Spinal cord (tissue), 10 donors: ENCODE measurements around the gene PHKB. TPM values are rescaled to one million over a fixed set of nuclear protein-coding genes. Genes with fewer than 3 reads are reported as not detected.

Source experiments
- DNase-seq, 6 donors: peaks; one replicate each; pipeline versions ENCODE4 v3.0.0 to v3.0.0-alpha.2; 2013 to 2015; ENCODE audit warnings: low spot score in 6 of 6, low read depth in 4 of 6
- H3K27ac ChIP-seq: one replicate; pipeline ENCODE4 v1.5.1; 2013; ENCODE audit warnings: low read depth, low read length, control low read depth
- H3K27me3 ChIP-seq: one replicate; pipeline ENCODE4 v1.6.1; 2013; ENCODE audit warnings: low read length; ENCODE audit not compliant: control insufficient read depth, insufficient read depth
- H3K36me3 ChIP-seq: one replicate; pipeline ENCODE4 v1.6.1; 2013; ENCODE audit warnings: low read length; ENCODE audit not compliant: control insufficient read depth, insufficient read depth
- H3K4me1 ChIP-seq: one replicate; pipeline ENCODE4 v1.6.1; 2013; ENCODE audit warnings: low read length; ENCODE audit not compliant: control insufficient read depth, insufficient read depth
- H3K4me3 ChIP-seq: one replicate; pipeline ENCODE4 v1.5.1; 2013; ENCODE audit warnings: low read depth, low read length, control low read depth
- H3K9me3 ChIP-seq: one replicate; pipeline ENCODE4 v1.6.1; 2013; ENCODE audit warnings: low read length; ENCODE audit not compliant: control insufficient read depth, insufficient read depth
- WGBS: methylation state at CpG from one replicate; pipeline ENCODE4 v1.1.5; 2013; ENCODE audit warnings: missing lambda C conversion rate; ENCODE audit not compliant: insufficient coverage; 5-methylcytosine and 5-hydroxymethylcytosine counted together
- polyA plus RNA-seq, 2 donors: library from polyadenylated mRNA; unstranded; fragments of 120-200 nt; gene quantifications; one replicate each; pipeline ENCODE4 v1.2.1, GENCODE V29; 2013; ENCODE audit not compliant: insufficient read length in 2 of 2
- total RNA-seq, 2 donors: library from RNA; depleted of rRNA in 1 of 2; stranded (reverse); fragments of 120-200 nt in 1 of 2; fragments of >200 nt in 1 of 2; gene quantifications; one replicate each; pipeline versions ENCODE4 v1.2.3 to v1.2.4, GENCODE V29; 2013 to 2014
- donor health status: healthy.

The PHKB gene
- total and polyA plus RNA-seq, 4 donors, result 78.5 to 141 (median 85.6) TPM

DNA sequence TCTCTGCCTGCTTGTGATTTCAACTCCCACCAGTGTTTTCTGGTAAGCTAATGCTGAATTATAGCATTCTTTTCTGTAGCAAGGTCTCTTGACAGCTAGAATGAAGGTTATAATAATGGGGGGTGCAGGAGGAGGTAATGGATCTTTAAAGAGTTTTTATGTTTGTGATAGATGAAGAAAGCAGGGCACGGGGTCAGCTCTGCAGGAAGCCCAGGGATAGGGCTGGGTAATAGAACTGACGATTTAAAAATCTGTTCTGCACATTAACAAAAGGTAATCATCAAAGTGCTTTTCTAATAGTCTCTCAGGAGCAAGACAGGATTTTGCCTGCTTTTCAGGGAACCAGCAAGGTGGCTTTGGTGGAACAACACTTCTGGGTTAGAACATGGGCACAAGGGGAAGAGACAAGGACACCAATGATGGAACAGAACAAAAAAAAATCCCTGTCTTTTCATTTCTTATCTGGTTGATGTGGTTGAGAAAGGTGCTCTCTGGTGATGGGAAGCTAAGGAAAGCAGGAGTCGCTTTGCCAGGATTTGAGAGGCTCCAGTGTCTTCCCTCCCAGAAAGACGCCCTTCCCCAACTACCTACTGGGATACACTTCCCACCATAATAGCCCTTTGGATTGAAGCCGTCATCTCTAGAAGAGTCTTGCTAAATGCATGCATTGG lies 263.1 kb downstream of the PHKB start:
- DNase-seq, result peak in 1 of 6 donors; percentile 19
- whole genome bisulfite sequencing, result 71% methylated on average over 3 of the region's 5 CpGs
- H3K9me3 ChIP-seq, result no peaks in the 10 kb centered on the region
- no peaks in the 10 kb centered on the region for H3K27me3 ChIP-seq
- no peak overlapping the region for H3K27ac ChIP-seq
- H3K4me1 ChIP-seq, result no peaks in the 10 kb centered on the region
- no peak overlapping the region for H3K4me3 ChIP-seq
- H3K36me3 ChIP-seq, result no peaks in the 10 kb centered on the region

DNA sequence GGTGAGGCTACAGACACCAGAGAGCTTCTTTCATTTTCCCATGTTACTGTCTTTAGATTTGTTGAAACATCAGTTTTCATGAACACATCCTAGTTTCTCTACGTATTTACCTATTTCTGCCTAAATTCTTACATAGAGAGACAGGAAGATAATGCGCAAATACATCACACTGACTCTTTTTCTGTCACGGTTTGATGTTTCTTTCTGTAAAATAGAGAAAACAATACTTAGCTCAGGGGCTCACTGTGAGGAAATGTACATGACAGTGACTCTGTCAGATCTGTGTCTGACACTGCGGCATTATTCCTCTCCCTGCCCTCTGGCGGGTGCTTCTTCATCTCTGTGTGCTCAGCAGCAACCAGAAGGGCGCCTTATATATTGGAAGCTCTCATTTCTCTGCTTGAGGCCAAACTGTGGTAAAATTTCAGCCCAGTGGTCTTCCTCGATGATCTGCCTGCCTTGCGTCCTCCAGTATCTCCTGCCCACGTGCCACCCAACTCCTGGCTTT lies 264.1 kb downstream of the PHKB start:
- DNase-seq, result no peak
- Histone ChIP-seq H3K27me3 (no peaks in the 10 kb centered on the region), H3K9me3 (no peaks in the 10 kb centered on the region), H3K27ac (no peak overlapping the region), H3K4me3 (no peak overlapping the region), H3K4me1 (no peaks in the 10 kb centered on the region), H3K36me3 (no peaks in the 10 kb centered on the region)
- 82% methylated on average over 6 of the region's 9 CpGs for WGBS

DNA sequence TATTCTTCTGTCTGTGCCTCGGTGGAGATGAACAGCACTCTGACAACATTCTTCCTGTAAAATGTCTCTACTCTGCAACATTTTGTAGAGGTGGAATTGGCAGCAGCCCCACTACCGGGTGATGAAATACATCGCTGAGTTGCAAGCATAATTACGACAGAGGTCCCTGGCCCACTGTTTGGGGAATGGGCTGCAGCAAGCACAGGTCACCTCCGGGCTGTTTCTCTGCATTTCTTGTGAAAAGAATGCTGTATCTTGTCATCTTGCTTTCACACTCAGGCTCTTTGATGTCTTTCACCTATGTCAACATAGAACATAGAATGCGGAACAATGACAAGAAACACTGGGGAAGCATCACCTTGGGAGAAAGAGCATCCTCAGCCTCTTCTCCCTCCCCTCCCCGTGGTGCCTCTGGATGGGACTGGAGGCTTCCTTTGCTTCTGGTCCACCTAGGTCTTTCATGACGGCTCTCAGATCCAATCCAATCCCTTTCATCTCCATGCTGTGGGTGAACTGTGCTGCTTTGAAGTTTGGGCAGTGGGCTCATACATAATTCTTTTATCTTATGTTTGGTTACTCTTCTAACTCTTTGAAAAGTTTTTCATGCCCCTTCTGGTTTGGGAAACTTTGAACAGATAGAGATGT lies 265.0 kb downstream of the PHKB start:
- H3K27ac ChIP-seq, result no peak overlapping the region
- H3K4me3 ChIP-seq, result no peak overlapping the region
- no peaks in the 10 kb centered on the region for H3K36me3 ChIP-seq
- H3K9me3 ChIP-seq, result no peaks in the 10 kb centered on the region
- 82% methylated on average over 4 of the region's 8 CpGs for WGBS
- H3K27me3 ChIP-seq, result no peaks in the 10 kb centered on the region
- no peaks in the 10 kb centered on the region for H3K4me1 ChIP-seq
- no peak for DNase-seq

DNA sequence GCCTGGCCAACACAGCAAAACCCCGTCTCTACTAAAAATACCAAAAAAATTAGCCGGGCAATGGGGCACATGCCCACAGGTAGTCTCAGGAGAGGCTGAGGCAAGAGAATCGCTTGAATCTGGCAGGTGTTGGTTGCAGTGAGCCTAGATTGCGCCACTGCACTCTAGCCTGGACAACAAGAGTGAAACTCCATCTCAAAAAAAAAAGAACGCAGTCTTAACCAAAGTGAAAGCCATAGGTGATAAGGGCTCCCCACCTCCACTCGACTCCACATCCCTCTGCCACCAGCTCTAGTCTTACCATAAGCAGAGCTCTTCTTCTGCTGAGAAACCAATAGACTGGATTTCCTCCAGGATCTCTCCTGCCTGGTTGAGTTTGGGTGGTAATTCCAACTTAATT lies 266.0 kb downstream of the PHKB start:
- DNase-seq, result no peak
- no peaks in the 10 kb centered on the region for H3K36me3 ChIP-seq
- 100% methylated on average over 2 of the region's 6 CpGs for WGBS
- no peaks in the 10 kb centered on the region for H3K4me1 ChIP-seq
- H3K4me3 ChIP-seq, result no peak overlapping the region
- no peaks in the 10 kb centered on the region for H3K27me3 ChIP-seq
- no peaks in the 10 kb centered on the region for H3K9me3 ChIP-seq
- H3K27ac ChIP-seq, result no peak overlapping the region

DNA sequence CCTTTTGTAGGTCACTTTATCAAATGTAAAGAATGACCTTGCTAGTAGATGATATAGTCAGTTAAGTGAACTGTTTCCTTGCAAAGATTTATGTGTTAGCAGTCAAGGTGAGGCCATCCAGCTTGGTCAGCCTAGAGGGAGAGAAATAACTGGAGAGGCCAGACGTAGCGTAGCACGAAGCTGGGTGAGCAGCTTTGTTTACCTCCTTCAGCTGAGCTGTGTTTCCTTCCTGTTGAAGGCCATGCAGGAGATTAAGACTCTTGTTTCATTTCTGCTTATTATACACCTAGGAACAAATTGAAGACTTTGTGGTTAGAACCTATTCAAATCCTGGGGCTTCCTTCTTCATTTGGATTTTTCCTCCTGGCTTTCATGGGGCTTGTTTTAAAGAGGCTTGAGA lies 267.1 kb downstream of the PHKB start:
- H3K27ac ChIP-seq, result no peak overlapping the region
- H3K4me1 ChIP-seq, result no peaks in the 10 kb centered on the region
- no peaks in the 10 kb centered on the region for H3K36me3 ChIP-seq
- no peaks in the 10 kb centered on the region for H3K9me3 ChIP-seq
- 76% methylated on average over 3 of the region's 3 CpGs for WGBS
- H3K4me3 ChIP-seq, result no peak overlapping the region
- no peak for DNase-seq
- no peaks in the 10 kb centered on the region for H3K27me3 ChIP-seq

DNA sequence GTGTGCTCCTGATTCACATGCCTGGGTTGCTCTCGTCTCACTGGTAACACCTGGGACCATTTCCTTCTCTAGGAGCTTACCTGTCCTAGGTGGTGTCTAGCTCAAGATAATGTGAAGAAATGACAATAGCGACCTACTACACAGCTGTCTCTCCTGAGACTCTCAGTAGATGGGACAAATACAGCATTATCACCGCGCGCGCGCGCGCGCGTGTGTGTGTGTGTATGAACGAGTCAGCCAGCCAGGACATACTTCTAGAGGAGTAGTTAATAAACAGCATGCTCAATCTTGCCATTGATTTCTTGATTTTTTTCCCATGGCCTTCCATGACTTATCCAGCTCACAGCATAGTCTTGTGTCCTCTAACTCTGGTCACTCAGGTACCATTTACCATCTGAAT lies 268.6 kb downstream of the PHKB start:
- Histone ChIP-seq H3K9me3 (no peaks in the 10 kb centered on the region), H3K4me1 (no peaks in the 10 kb centered on the region), H3K27me3 (no peaks in the 10 kb centered on the region), H3K4me3 (no peak overlapping the region), H3K27ac (no peak overlapping the region), H3K36me3 (no peaks in the 10 kb centered on the region)
- DNase-seq, result no peak
- WGBS, result 86% methylated on average over 1 of the region's 12 CpGs

DNA sequence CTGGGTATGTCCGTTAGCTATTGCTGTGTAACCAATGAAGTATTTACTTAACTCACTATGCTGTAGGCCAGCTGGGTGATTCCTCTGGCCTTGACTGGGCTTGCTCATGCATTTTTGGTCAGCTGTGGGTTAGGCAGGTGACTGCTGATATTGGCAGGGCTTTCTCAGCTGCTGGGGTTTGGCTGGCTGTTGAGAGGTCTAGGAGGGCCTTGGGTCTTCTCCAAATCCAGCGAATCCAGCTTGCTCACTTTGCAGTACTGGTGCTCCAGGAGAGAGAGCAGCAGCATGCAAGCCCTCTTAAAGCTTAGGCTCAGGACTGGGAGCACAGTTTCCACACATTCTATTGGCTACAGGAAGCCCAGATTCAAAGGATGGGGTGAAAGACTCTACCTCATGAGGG lies 270.1 kb downstream of the PHKB start:
- 89% methylated on average over 1 of the region's 2 CpGs for WGBS
- H3K4me3 ChIP-seq, result no peak overlapping the region
- H3K9me3 ChIP-seq, result no peaks in the 10 kb centered on the region
- no peaks in the 10 kb centered on the region for H3K4me1 ChIP-seq
- H3K36me3 ChIP-seq, result no peaks in the 10 kb centered on the region
- DNase-seq, result no peak
- no peak overlapping the region for H3K27ac ChIP-seq
- H3K27me3 ChIP-seq, result no peaks in the 10 kb centered on the region

DNA sequence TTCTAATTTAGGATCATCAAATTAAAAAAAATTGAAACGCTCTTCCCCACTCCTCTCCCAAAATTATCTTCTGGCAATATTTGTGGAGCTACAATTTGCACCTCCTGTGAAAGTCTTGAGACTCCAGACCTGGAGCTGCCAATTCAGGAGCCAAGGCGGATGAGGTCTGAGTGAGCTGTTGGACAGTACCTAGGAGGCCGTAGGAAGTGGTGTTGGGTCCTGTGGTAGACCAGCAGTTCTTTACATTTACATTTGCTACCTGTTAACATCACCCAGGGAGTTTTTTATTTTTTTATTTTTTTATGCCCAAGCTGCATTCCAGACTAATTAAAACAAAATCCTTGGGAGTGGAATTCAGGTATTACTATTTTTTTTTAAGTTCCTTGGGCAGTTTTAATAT lies 271.0 kb downstream of the PHKB start:
- H3K9me3 ChIP-seq, result no peaks in the 10 kb centered on the region
- no peaks in the 10 kb centered on the region for H3K36me3 ChIP-seq
- no peaks in the 10 kb centered on the region for H3K27me3 ChIP-seq
- no peak for DNase-seq
- no peak overlapping the region for H3K4me3 ChIP-seq
- H3K4me1 ChIP-seq, result no peaks in the 10 kb centered on the region
- WGBS, result 100% methylated on average over 1 of the region's 3 CpGs
- no peak overlapping the region for H3K27ac ChIP-seq

DNA sequence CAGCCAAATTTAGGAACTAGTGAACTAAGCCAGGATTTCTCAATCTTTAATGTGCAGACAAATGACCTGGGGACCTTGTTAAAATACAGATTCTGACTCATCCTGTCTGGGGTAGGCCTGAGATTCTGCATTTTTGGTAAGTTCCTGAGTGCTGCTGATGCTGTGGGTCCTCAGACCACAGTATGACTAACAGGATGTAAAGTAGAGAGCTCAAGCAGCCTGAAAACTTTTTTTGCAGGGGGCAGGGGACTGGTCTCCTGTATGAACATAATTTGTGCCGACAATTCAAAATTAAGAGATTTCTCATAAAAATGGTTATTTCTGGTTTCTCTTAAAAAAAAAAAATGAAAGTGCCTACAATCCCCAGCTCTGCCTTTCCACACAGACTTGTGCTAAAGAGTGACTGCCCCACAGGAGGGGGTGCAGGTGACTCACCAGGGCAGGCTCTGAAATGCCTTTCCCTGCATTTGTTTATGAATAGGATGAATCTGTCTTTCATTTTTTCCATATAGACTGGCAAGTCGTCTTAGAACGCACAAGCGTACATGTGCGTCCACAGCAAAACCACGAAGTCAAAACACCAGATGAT lies 271.5 kb downstream of the PHKB start:
- DNase-seq, result no peak
- WGBS, result 100% methylated on average over 3 of the region's 6 CpGs
- Histone ChIP-seq H3K4me3 (no peak overlapping the region), H3K4me1 (no peaks in the 10 kb centered on the region), H3K27me3 (no peaks in the 10 kb centered on the region), H3K9me3 (no peaks in the 10 kb centered on the region), H3K27ac (no peak overlapping the region), H3K36me3 (no peaks in the 10 kb centered on the region)
